Rectal smooth muscle tissue (tissue), 1 donor: Measurements from ENCODE around the gene LMBRD2.

Source experiments
- H3K27ac ChIP-seq: one replicate; pipeline ENCODE4 v1.7.0; 2013; ENCODE audit warnings: low read depth, low read length, inconsistent platforms
- H3K27me3 ChIP-seq: one replicate; pipeline ENCODE4 v1.7.0; 2013; ENCODE audit warnings: low read length; ENCODE audit not compliant: control insufficient read depth, insufficient read depth
- H3K36me3 ChIP-seq: one replicate; pipeline ENCODE4 v1.7.0; 2013; ENCODE audit warnings: low read length; ENCODE audit not compliant: control insufficient read depth, insufficient read depth
- H3K4me1 ChIP-seq: one replicate; pipeline ENCODE4 v1.7.0; 2013; ENCODE audit warnings: low read length; ENCODE audit not compliant: control insufficient read depth, insufficient read depth
- H3K4me3 ChIP-seq: one replicate; pipeline ENCODE4 v1.7.0; 2013; ENCODE audit warnings: low read length
- H3K9ac ChIP-seq: one replicate; pipeline ENCODE4 v1.7.0; 2013; ENCODE audit warnings: low read length

Gene LMBRD2

GRCh38 chr5:36156121-36156601 is 4.5 kb upstream of the LMBRD2 start:
- peaks cover 4% of the 10 kb centered on the region for H3K4me1 ChIP-seq
- H3K9ac ChIP-seq, result no peak overlapping the region
- no peak overlapping the region for H3K4me3 ChIP-seq
- H3K36me3 ChIP-seq, result peaks cover 5% of the 10 kb centered on the region
- H3K27me3 ChIP-seq, result no peaks in the 10 kb centered on the region
- H3K27ac ChIP-seq, result no peak overlapping the region

GRCh38 chr5:36155291-36155690 is 3.6 kb upstream of the LMBRD2 start:
- H3K9ac ChIP-seq, result no peak overlapping the region
- no peaks in the 10 kb centered on the region for H3K36me3 ChIP-seq

GRCh38 chr5:36153726-36154125 is 2.0 kb upstream of the LMBRD2 start:
- H3K4me1 ChIP-seq, result peaks cover 10% of the 10 kb centered on the region
- no peaks in the 10 kb centered on the region for H3K27me3 ChIP-seq
- H3K9ac ChIP-seq, result no peak overlapping the region
- H3K4me3 ChIP-seq, result no peak overlapping the region
- no peaks in the 10 kb centered on the region for H3K36me3 ChIP-seq
- no peak overlapping the region for H3K27ac ChIP-seq

More at GRCh38 chr5:36155291-36155690, 3.6 kb upstream of the LMBRD2 start:
- peaks cover 10% of the 10 kb centered on the region for H3K4me1 ChIP-seq
- no peaks in the 10 kb centered on the region for H3K27me3 ChIP-seq
- H3K4me3 ChIP-seq, result no peak overlapping the region
- H3K27ac ChIP-seq, result no peak overlapping the region

DNA sequence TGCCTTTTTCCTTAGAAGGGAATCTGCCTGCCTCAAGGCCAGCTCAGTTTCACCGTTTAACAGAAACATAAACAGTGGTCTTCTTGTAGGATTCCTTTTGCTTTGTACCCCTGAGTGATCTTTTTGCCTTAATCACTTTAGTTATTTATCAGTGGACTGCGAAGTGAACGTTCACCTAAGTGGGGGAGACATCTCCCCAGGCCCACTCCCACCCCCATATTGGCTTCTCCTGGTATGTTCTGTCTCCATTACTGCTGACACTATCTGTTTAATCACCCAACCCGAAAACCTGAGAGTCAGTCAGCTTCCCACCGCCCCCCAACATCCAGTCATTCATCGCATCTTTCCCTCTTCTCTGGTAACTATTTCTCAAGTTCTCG is 1.6 kb upstream of the LMBRD2 start:
- H3K27me3 ChIP-seq, result no peaks in the 10 kb centered on the region
- no peaks in the 10 kb centered on the region for H3K36me3 ChIP-seq
- H3K4me1 ChIP-seq, result peaks cover 10% of the 10 kb centered on the region
- H3K9ac ChIP-seq, result no peak overlapping the region
- H3K4me3 ChIP-seq, result no peak overlapping the region
- H3K27ac ChIP-seq, result no peak overlapping the region

- Histone ChIP-seq H3K27me3 (no peaks in the 10 kb centered on the region), H3K4me3 (peak overlapping the region; percentile 86), H3K36me3 (no peaks in the 10 kb centered on the region), H3K27ac (no peak overlapping the region), H3K9ac (no peak overlapping the region), H3K4me1 (peaks cover 10% of the 10 kb centered on the region)
Measured at GRCh38 chr5:36152324-36153297, 924 bp upstream of the LMBRD2 start.

GRCh38 chr5:36150676-36151433 is 832 bp downstream of the LMBRD2 start:
- Histone ChIP-seq H3K4me3 (peak overlapping the region; percentile 91), H3K27me3 (no peaks in the 10 kb centered on the region), H3K36me3 (no peaks in the 10 kb centered on the region), H3K9ac (peak overlapping the region; percentile 76), H3K4me1 (peaks cover 10% of the 10 kb centered on the region), H3K27ac (peak overlapping the region; percentile 56)

DNA sequence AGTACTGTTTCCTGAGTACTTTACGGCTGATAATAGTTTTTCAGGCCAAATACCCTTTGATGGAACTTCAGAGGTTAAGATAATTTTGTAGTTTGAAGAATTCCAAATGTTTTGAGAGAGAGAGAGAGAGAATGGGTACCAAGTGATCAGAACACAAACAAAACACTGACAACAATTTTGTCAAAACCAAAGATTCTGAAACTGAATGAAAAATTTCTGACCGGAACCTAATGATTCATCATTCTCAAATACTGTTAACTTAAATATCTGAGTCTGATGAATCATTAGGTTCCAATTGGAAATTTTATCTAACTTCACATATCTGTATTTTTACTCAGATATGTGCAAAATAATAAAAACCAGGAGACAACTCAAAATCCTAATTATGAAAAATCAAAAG is 4.0 kb downstream of the LMBRD2 start:
- Histone ChIP-seq H3K27me3 (no peaks in the 10 kb centered on the region), H3K9ac (no peak overlapping the region), H3K36me3 (no peaks in the 10 kb centered on the region), H3K27ac (no peak overlapping the region), H3K4me1 (peaks cover 8% of the 10 kb centered on the region), H3K4me3 (no peak overlapping the region)

DNA sequence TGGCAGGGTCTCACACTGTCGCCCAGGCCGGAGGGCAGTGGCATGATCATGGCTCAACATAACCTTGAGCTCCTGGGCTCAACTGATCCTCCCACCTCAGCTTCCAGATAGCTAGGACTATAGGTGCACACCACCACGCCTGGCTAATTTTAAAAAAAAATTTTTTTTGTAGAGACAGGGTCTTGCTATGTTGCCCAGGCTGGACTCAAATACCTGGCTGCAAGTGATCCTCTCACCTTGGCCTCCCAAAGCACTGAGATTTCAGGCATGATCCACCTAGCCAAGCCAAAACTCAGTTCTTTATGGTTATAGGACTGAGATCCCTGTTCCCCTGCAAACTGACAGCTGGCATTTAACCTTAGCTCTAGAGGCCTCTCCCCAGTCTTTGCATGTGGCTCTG is 5.3 kb downstream of the LMBRD2 start:
- Histone ChIP-seq H3K4me3 (no peak overlapping the region), H3K9ac (no peak overlapping the region), H3K27me3 (no peaks in the 10 kb centered on the region), H3K36me3 (no peaks in the 10 kb centered on the region), H3K27ac (no peak overlapping the region), H3K4me1 (peaks cover 6% of the 10 kb centered on the region)

- H3K4me1 ChIP-seq, result no peaks in the 10 kb centered on the region
- H3K27me3 ChIP-seq, result no peaks in the 10 kb centered on the region
- H3K36me3 ChIP-seq, result peaks cover under 1% of the 10 kb centered on the region
- no peak overlapping the region for H3K9ac ChIP-seq
- no peak overlapping the region for H3K27ac ChIP-seq
- no peak overlapping the region for H3K4me3 ChIP-seq
Measured at GRCh38 chr5:36145311-36145710, 6.4 kb downstream of the LMBRD2 start.

DNA sequence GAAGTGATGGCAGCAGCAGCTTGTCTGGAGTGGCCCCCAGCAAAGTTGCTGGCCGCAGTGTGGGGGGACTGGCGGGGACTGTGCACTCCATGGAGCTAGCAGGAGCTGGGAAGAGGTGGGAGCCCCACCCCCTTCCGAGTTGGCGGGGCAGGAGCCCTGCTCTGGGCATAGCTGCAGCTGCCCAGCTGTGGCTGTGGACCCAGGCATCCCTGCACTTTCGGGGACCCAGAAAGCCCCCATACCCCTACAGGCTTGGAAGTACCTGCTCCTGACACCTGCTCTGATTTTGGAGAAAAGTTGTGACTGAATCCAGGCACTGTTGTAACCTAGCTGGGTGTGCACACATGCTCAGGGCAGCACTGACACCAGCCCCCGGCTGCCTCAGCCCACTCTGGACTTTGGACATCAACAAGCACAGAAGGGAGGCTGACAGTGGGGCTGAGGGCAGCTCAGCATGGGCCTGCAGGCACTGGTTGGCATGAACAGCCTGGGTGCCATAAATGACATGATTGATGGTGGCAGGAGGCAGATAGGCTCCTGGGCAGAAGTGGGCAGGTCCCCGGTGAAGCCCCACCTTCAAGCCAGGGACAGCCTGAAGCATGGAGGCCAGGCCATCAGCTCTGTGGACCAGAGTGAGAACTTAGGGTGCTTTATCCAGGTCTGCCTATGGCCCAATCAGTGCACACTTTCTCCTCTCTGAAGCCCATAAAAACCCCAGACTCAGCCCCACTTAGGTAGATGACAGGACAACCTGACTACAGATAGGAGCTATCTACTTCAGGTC is 12.6 kb downstream of the LMBRD2 start:
- no peak overlapping the region for H3K27ac ChIP-seq
- H3K27me3 ChIP-seq, result no peaks in the 10 kb centered on the region
- H3K36me3 ChIP-seq, result peaks cover 5% of the 10 kb centered on the region
- H3K4me1 ChIP-seq, result no peaks in the 10 kb centered on the region
- H3K4me3 ChIP-seq, result no peak overlapping the region
- no peak overlapping the region for H3K9ac ChIP-seq

DNA sequence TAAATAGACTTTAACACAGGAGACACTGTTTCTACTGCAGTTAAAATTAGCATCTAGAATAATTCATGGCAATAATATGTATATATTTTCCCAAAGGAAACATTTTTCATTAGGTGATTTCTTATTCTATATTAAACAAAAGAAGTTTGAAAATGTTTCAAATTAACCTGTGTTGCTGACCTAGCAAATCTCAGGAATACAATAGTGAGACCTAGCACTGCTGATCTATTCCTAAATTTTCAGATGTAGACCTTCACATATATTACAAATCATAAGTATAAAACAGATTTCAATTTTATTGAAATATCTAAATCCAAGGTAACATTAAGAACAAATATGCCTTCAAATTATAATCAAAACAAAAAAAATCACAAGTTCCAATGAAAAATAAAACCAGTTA is 15.1 kb downstream of the LMBRD2 start:
- Histone ChIP-seq H3K36me3 (peaks cover 5% of the 10 kb centered on the region), H3K4me3 (no peak overlapping the region), H3K27me3 (no peaks in the 10 kb centered on the region), H3K27ac (no peak overlapping the region), H3K4me1 (no peaks in the 10 kb centered on the region), H3K9ac (no peak overlapping the region)

DNA sequence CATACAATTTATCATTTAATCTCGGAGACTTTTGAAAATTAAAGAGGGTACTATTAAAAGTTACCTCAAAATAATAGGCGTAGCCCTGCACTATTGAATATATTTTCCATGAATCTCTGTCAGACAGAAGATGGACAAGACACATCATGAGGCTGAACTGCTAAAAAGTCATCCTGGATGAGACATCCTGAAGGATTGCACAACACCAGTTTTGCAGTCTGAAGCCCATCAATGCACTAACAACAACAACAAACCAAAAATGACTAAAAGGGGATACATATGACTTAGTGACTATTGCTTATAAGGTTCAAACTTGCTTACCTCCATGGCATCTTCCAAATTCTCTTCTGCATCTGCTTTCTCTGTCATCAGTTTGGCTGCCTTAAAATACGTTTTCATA is 15.7 kb downstream of the LMBRD2 start:
- H3K4me3 ChIP-seq, result no peak overlapping the region
- peaks cover 5% of the 10 kb centered on the region for H3K36me3 ChIP-seq
- no peak overlapping the region for H3K27ac ChIP-seq
- no peaks in the 10 kb centered on the region for H3K4me1 ChIP-seq
- H3K27me3 ChIP-seq, result no peaks in the 10 kb centered on the region
- no peak overlapping the region for H3K9ac ChIP-seq
